Measurements from ENCODE around the gene SPINK8. TPM values are rescaled to one million over a fixed set of nuclear protein-coding genes. Genes with fewer than 3 reads are reported as not detected.
A peak's percentile ranks its signal among the peaks of the same experiment; 100 is the strongest.
"Not testable (repeated sequence)": the region's sequence is repeated elsewhere in the genome, so short reads cannot be mapped to it uniquely, and the experiment has no call there.

The SPINK8 gene
- total RNA-seq, 1 donor from 2014 or later, result not detected

- DNase-seq (ENCODE audit: low read depth in 2 of 2), result no peak
These were observed 52.6 kb downstream of the SPINK8 start for GRCh38 chr3:48280881-48281280.

GRCh38 chr3:48278884-48279559 lies 54.4 kb downstream of the SPINK8 start:
- DNase-seq (ENCODE audit: low read depth in 2 of 2), result no peak

GRCh38 chr3:48276911-48277641 lies 56.4 kb downstream of the SPINK8 start:
- no peak for DNase-seq (ENCODE audit: low read depth in 2 of 2)

GRCh38 chr3:48275287-48276027 lies 58.0 kb downstream of the SPINK8 start:
- no peak for DNase-seq (ENCODE audit: low read depth in 2 of 2)

- DNase-seq (ENCODE audit: low read depth in 2 of 2), result no peak
These were observed 59.0 kb downstream of the SPINK8 start for GRCh38 chr3:48274452-48274851.

- peak; percentile 70 to 83 for DNase-seq (ENCODE audit: low read depth in 2 of 2)
These were observed 59.8 kb downstream of the SPINK8 start for GRCh38 chr3:48273594-48274211.

GRCh38 chr3:48271763-48272498 lies 61.5 kb downstream of the SPINK8 start:
- DNase-seq (ENCODE audit: low read depth in 2 of 2), result no peak

GRCh38 chr3:48271223-48271622 lies 62.2 kb downstream of the SPINK8 start:
- DNase-seq (ENCODE audit: low read depth in 2 of 2), result not testable (repeated sequence)

GRCh38 chr3:48270306-48270705 lies 63.2 kb downstream of the SPINK8 start:
- no peak for DNase-seq (ENCODE audit: low read depth in 2 of 2)

- no peak for DNase-seq (ENCODE audit: low read depth in 2 of 2)
These were observed 63.9 kb downstream of the SPINK8 start for GRCh38 chr3:48269592-48269991.

- DNase-seq (ENCODE audit: low read depth in 2 of 2), result no peak
These were observed 64.4 kb downstream of the SPINK8 start for GRCh38 chr3:48268936-48269561.

- no peak for DNase-seq (ENCODE audit: low read depth in 2 of 2)
These were observed 65.0 kb downstream of the SPINK8 start for GRCh38 chr3:48268381-48268935.

- peak in 1 of 2 donors; percentile 42 for DNase-seq (ENCODE audit: low read depth in 2 of 2)
These were observed 65.7 kb downstream of the SPINK8 start for GRCh38 chr3:48267782-48268181.

- DNase-seq (ENCODE audit: low read depth in 2 of 2), result no peak
These were observed 74.9 kb downstream of the SPINK8 start for GRCh38 chr3:48258530-48258929.

Other genes with a start within 250 kb of the SPINK8 start
- 5.0 and 7.0 TPM in 2 replicates for gene CDC25A, start 145.2 kb downstream of the SPINK8 start, total RNA-seq
- not detected in 2 replicates for gene CAMP, start 110.2 kb downstream of the SPINK8 start, total RNA-seq
- gene ZNF589, start 92.6 kb downstream of the SPINK8 start, total RNA-seq, result 1.8 and 2.0 TPM in 2 replicates
- gene NME6, start 32.3 kb downstream of the SPINK8 start, total RNA-seq, result 11.3 and 16.3 TPM in 2 replicates
- gene FBXW12, start 38.6 kb upstream of the SPINK8 start, total RNA-seq, result not detected in 2 replicates
- 16.1 and 17.0 TPM in 2 replicates for gene PLXNB1, start 96.4 kb upstream of the SPINK8 start, total RNA-seq
- 8.9 and 10.1 TPM in 2 replicates for gene CCDC51, start 106.5 kb upstream of the SPINK8 start, total RNA-seq
- 237 and 246 TPM in 2 replicates for gene TMA7, start 106.6 kb upstream of the SPINK8 start, total RNA-seq
- 3.7 and 4.6 TPM in 2 replicates for gene ATRIP, start 113.1 kb upstream of the SPINK8 start, total RNA-seq
- 65.6 and 68.5 TPM in 2 replicates for gene SHISA5, start 170.5 kb upstream of the SPINK8 start, total RNA-seq
- gene PFKFB4, start 223.1 kb upstream of the SPINK8 start, total RNA-seq, result 0.60 and 1.5 TPM in 2 replicates
- gene UCN2, start 230.1 kb upstream of the SPINK8 start, total RNA-seq, result not detected in 2 replicates